ENCODE data around the gene CBLN1. TPM values are rescaled to one million over a fixed set of nuclear protein-coding genes. Genes with fewer than 3 reads are reported as not detected.

Gene CBLN1
- total RNA-seq, 1 experiment from 2014 or later: 5.6 TPM

GRCh38 chr16:49281843-49282642 lies 405 bp upstream of the CBLN1 start (continued):
- TF ChIP-seq CDX4 (CRISPR knock-in tag; IDR thresholded peaks at IDR 0.05; ENCODE audit: borderline replicate concordance): no peak

- H3K4me3 Mint-ChIP-seq: peak overlapping the region; percentile 62
- TF ChIP-seq ZSCAN18 (CRISPR knock-in tag; IDR thresholded peaks at IDR 0.05): no peak
- TF ChIP-seq KAT7 (CRISPR knock-in tag; IDR thresholded peaks at IDR 0.05; ENCODE audit: borderline replicate concordance): no peak
- TF ChIP-seq SP1 (CRISPR knock-in tag; conservative IDR thresholded peaks at IDR 0.05): no peak
- TF ChIP-seq FOXK1 (CRISPR knock-in tag; IDR thresholded peaks at IDR 0.05): no peak
- no peak for TF ChIP-seq ATF6 (CRISPR knock-in tag; IDR thresholded peaks at IDR 0.05)
- TF ChIP-seq MYBL2 (CRISPR knock-in tag; IDR thresholded peaks at IDR 0.05): no peak
- no peak for TF ChIP-seq EMX1 (CRISPR knock-in tag; IDR thresholded peaks at IDR 0.05)
- no peak for TF ChIP-seq E2F5 (CRISPR knock-in tag; IDR thresholded peaks at IDR 0.05)
- no peak for TF ChIP-seq RELA (CRISPR knock-in tag; IDR thresholded peaks at IDR 0.05; ENCODE audit: borderline replicate concordance)
- no peak for TF ChIP-seq SMAD3 (CRISPR knock-in tag; IDR thresholded peaks at IDR 0.05; ENCODE audit: borderline replicate concordance)
- TF ChIP-seq ZNF219 (CRISPR knock-in tag; IDR thresholded peaks at IDR 0.05; ENCODE audit: borderline replicate concordance): no peak
- no peak for TF ChIP-seq SMAD4 (CRISPR knock-in tag; IDR thresholded peaks at IDR 0.05)
- TF ChIP-seq AR (CRISPR knock-in tag; IDR thresholded peaks at IDR 0.05): no peak
- TF ChIP-seq CDX4 (CRISPR knock-in tag; IDR thresholded peaks at IDR 0.05; ENCODE audit: borderline replicate concordance): no peak
- no peak for TF ChIP-seq ESRRA (CRISPR knock-in tag; IDR thresholded peaks at IDR 0.05; ENCODE audit: borderline replicate concordance)
- no peak for TF ChIP-seq CBFB (CRISPR knock-in tag; IDR thresholded peaks at IDR 0.05; ENCODE audit: low read depth)
- CTCF ChIA-PET: no interaction called here
- ATAC-seq (no peak), DNase-seq (ENCODE audit: low spot score) (no peak)
- peaks cover 93% of the 10 kb centered on the region for H3K27me3 Mint-ChIP-seq (ENCODE audit: low read depth)
- H3K9me3 Mint-ChIP-seq: no peaks in the 10 kb centered on the region
- POLR2A ChIA-PET: interaction anchor here (0.6 to 0.7 kb wide), 2 partner anchors 10 to 258 kb away, joined by 3 read pairs; no protein-coding TSS in a partner anchor
- H3K4me1 Mint-ChIP-seq: peaks cover 61% of the 10 kb centered on the region
- H3K27ac Mint-ChIP-seq: no peak overlapping the region
- no peaks in the 10 kb centered on the region for H3K36me3 Mint-ChIP-seq
These were observed 732 bp downstream of the CBLN1 start for GRCh38 chr16:49280841-49281371.

Measured in WTC11 (cell line).